Peyer's patch (tissue), 4 donors: Measurements from ENCODE around the gene TBL1XR1.

Experiments used
- POLR2A ChIP-seq, 2 donors: fragments of 450-650 bp; IDR thresholded peaks; one replicate each; pipeline ENCODE4 v1.5.1; 2017; ENCODE audit warnings: antibody characterized with exemption in 2 of 2, mild to moderate bottlenecking in 2 of 2, moderate library complexity in 2 of 2
- TF ChIP-seq, protein P1 (sequence below), 6 experiments: fragments of 450-650 bp in 4 of 6; fragments of 200-600 bp in 2 of 6; sonication (generic) in 1 of 6; IDR thresholded peaks; one replicate each; pipeline ENCODE4 v1.5.1; 2017 to 2019; ENCODE audit warnings: antibody characterized with exemption in 6 of 6, mild to moderate bottlenecking in 3 of 6, moderate library complexity in 1 of 6

DNA sequence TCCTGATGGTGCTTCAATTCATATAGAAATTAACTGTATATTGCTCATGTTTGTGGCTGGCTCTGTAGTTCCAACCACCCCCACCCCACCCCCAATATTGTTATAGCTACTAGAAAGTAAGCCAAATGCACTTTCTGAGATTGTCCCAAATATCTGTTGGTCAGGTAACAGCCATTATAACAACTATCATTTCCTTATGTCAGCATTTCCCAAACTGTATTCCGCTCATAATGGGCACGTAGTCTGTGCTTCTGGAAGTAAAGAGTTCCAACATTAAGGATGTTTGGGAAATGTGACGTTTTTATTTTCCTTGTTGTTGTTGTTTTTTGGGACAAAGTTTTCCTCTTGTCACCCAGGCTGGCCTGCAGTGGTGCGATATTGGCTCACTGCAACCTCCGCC is 12.2 kb upstream of the TBL1XR1 start:
- TF ChIP-seq, protein P1, sequence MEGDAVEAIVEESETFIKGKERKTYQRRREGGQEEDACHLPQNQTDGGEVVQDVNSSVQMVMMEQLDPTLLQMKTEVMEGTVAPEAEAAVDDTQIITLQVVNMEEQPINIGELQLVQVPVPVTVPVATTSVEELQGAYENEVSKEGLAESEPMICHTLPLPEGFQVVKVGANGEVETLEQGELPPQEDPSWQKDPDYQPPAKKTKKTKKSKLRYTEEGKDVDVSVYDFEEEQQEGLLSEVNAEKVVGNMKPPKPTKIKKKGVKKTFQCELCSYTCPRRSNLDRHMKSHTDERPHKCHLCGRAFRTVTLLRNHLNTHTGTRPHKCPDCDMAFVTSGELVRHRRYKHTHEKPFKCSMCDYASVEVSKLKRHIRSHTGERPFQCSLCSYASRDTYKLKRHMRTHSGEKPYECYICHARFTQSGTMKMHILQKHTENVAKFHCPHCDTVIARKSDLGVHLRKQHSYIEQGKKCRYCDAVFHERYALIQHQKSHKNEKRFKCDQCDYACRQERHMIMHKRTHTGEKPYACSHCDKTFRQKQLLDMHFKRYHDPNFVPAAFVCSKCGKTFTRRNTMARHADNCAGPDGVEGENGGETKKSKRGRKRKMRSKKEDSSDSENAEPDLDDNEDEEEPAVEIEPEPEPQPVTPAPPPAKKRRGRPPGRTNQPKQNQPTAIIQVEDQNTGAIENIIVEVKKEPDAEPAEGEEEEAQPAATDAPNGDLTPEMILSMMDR (IDR thresholded peaks at IDR 0.05) = no peak
- TF ChIP-seq POLR2A (IDR thresholded peaks at IDR 0.05) = no peak
